ENCODE data around the gene COMT.

DNA sequence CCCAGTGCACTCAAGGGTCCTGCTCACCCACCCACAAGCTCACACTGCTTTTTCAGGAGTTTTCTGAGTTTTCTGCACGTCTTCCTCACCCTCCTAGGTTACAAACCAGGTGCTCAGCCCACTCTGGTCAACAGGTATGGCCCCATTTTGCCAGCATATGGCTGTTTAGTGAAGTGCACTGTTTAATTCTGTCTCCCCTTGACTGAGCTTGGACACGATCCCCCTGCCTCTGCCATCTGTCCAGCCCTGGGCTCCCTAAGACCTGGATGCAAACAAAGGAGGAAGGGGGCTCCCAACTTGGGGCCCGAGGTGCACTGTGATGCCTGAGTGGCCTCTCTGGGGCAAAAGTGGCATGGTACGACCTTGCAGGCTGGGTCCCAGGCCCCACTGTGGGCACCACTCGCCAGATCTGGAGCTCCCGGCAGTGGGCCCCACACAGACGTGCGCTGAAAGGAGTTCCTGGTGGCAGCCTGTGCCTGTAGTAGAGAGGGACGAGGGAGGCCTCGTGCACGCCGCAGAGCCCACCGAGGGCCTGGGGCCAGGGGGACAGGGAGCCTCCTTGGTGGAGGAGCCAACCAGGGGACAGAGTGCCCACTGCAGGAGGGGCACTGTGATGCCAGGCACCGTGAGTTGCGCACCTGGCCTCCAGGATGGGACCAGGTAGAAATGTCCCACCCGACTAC, 37.3 kb upstream of the COMT start:
- no peak for TF ChIP-seq EZH2phosphoT487 (IDR thresholded peaks at IDR 0.05; ENCODE audit: borderline replicate concordance, low read depth, low read length)
- TF ChIP-seq, protein P1, sequence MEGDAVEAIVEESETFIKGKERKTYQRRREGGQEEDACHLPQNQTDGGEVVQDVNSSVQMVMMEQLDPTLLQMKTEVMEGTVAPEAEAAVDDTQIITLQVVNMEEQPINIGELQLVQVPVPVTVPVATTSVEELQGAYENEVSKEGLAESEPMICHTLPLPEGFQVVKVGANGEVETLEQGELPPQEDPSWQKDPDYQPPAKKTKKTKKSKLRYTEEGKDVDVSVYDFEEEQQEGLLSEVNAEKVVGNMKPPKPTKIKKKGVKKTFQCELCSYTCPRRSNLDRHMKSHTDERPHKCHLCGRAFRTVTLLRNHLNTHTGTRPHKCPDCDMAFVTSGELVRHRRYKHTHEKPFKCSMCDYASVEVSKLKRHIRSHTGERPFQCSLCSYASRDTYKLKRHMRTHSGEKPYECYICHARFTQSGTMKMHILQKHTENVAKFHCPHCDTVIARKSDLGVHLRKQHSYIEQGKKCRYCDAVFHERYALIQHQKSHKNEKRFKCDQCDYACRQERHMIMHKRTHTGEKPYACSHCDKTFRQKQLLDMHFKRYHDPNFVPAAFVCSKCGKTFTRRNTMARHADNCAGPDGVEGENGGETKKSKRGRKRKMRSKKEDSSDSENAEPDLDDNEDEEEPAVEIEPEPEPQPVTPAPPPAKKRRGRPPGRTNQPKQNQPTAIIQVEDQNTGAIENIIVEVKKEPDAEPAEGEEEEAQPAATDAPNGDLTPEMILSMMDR (conservative IDR thresholded peaks at IDR 0.05; ENCODE audit: low read length), result no peak
